ENCODE results near the gene RALGDS. TPM values are rescaled to one million over a fixed set of nuclear protein-coding genes. Genes with fewer than 3 reads are reported as not detected.

Gene RALGDS
- total RNA-seq, 2 donors from 2014 or later: 24.2 to 39.7 TPM

DNA sequence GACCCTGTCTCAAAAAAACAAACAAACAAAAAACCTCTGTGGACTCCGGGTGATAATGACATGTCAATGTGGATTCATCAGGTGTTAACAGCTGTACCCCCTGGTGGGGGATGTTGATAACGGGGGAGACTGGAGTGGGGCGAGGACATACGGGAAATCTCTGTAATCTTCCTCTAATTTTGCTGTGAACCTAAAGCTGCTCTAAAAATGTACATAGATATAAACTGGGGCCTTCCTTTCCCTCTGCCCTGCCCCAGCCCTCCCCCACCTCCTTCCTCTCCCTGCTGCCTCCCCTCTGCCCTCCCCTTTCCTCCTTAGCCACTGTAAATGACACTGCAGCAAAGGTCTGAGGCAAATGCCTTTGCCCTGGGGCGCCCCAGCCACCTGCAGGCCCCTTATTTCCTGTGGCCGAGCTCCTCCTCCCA lies 60.6 kb downstream of the RALGDS start:
- DNase-seq: no peak
- Histone ChIP-seq H3K27ac (no peak overlapping the region), H3K9ac (ENCODE audit: low read depth in 2 of 2, low read length in 2 of 2) (no peak overlapping the region), H3K9me3 (no peaks in the 10 kb centered on the region), H3K4me1 (no peaks in the 10 kb centered on the region), H3K36me3 (no peaks in the 10 kb centered on the region), H3K27me3 (no peaks in the 10 kb centered on the region), H3K4me3 (no peak overlapping the region)
- TF ChIP-seq, protein P1, sequence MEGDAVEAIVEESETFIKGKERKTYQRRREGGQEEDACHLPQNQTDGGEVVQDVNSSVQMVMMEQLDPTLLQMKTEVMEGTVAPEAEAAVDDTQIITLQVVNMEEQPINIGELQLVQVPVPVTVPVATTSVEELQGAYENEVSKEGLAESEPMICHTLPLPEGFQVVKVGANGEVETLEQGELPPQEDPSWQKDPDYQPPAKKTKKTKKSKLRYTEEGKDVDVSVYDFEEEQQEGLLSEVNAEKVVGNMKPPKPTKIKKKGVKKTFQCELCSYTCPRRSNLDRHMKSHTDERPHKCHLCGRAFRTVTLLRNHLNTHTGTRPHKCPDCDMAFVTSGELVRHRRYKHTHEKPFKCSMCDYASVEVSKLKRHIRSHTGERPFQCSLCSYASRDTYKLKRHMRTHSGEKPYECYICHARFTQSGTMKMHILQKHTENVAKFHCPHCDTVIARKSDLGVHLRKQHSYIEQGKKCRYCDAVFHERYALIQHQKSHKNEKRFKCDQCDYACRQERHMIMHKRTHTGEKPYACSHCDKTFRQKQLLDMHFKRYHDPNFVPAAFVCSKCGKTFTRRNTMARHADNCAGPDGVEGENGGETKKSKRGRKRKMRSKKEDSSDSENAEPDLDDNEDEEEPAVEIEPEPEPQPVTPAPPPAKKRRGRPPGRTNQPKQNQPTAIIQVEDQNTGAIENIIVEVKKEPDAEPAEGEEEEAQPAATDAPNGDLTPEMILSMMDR (IDR thresholded peaks at IDR 0.05): no peak
- intact Hi-C loops (cut with DNase I): no loop called here

DNA sequence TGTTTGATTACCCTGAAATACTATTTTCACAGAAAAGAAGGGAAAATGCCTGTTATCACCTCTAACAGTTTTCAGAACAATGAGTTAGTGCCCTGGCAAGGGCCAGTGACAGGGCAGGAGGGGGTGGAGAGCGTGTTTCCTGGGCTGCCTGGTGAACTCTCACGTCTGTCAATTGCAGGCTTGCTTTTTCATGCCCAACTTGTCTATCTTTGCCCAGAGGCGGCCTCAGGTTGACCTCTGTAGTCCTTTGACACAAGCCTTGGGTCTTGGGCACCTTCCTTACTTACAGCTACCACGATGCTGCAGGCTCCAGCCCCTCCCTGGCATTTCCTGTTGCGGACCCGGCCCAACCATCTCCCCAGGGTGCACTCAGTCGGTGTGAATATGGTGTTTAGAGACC lies 61.4 kb downstream of the RALGDS start:
- DNase-seq: no peak
- intact Hi-C loops (cut with DNase I): no loop called here
- Histone ChIP-seq H3K27me3 (no peaks in the 10 kb centered on the region), H3K4me3 (no peak overlapping the region), H3K9ac (ENCODE audit: low read depth in 2 of 2, low read length in 2 of 2) (no peak overlapping the region), H3K9me3 (no peaks in the 10 kb centered on the region), H3K4me1 (no peaks in the 10 kb centered on the region), H3K36me3 (no peaks in the 10 kb centered on the region), H3K27ac (no peak overlapping the region)
- TF ChIP-seq, protein P1 (IDR thresholded peaks at IDR 0.05): no peak

GRCh38 chr9:133058550-133059320 lies 62.3 kb downstream of the RALGDS start:
- intact Hi-C loops (cut with DNase I): no loop called here
- Histone ChIP-seq H3K4me3 (no peak overlapping the region), H3K4me1 (no peaks in the 10 kb centered on the region), H3K36me3 (no peaks in the 10 kb centered on the region), H3K27ac (no peak overlapping the region), H3K27me3 (no peaks in the 10 kb centered on the region), H3K9me3 (no peaks in the 10 kb centered on the region), H3K9ac (ENCODE audit: low read depth in 2 of 2, low read length in 2 of 2) (no peak overlapping the region)
- DNase-seq: no peak
- TF ChIP-seq, protein P1 (IDR thresholded peaks at IDR 0.05): no peak

DNA sequence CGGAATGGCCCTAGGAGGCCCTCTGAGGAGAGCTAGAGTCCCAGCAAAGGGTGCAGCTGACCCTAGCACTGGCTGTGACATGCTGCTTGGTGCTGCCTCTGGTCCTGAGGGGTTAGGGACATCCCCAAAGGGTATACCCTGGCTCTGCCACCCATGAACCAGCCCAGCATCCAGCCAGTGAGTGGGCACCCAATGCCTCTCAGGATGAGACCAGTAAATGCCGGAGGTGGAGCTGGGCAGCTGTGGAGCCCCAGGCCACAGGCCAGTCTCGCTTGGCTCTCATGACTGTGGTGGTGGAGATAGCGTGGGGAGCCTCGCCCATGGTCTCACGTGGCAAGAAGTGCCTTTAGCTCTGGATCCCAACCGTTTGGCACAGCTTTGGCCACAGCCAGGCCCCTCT lies 63.0 kb downstream of the RALGDS start:
- Histone ChIP-seq H3K27ac (no peak overlapping the region), H3K9me3 (no peaks in the 10 kb centered on the region), H3K4me1 (no peaks in the 10 kb centered on the region), H3K4me3 (no peak overlapping the region), H3K9ac (ENCODE audit: low read depth in 2 of 2, low read length in 2 of 2) (no peak overlapping the region), H3K36me3 (no peaks in the 10 kb centered on the region), H3K27me3 (no peaks in the 10 kb centered on the region)
- DNase-seq: no peak
- TF ChIP-seq, protein P1 (IDR thresholded peaks at IDR 0.05): no peak
- intact Hi-C loops (cut with DNase I): no loop called here

- Histone ChIP-seq H3K4me1 (no peaks in the 10 kb centered on the region), H3K27me3 (no peaks in the 10 kb centered on the region), H3K4me3 (no peak overlapping the region), H3K9ac (ENCODE audit: low read depth in 2 of 2, low read length in 2 of 2) (no peak overlapping the region), H3K27ac (no peak overlapping the region), H3K9me3 (no peaks in the 10 kb centered on the region), H3K36me3 (no peaks in the 10 kb centered on the region)
- no peak for DNase-seq
- TF ChIP-seq, protein P1 (IDR thresholded peaks at IDR 0.05): no peak
- intact Hi-C loops (cut with DNase I): no loop called here
Measured at GRCh38 chr9:133057553-133057952, 63.5 kb downstream of the RALGDS start.
